Upper lobe of left lung (tissue), 4 donors: Measurements from ENCODE around the gene GABRB3.

Source experiments
- EP300 ChIP-seq, 4 donors: sonication (generic); formaldehyde crosslinking; IDR thresholded peaks; one replicate each; pipeline ENCODE4 v1.5.1; 2017; ENCODE audit warnings: antibody characterized with exemption in 4 of 4, control low read depth in 2 of 4
- POLR2A ChIP-seq, 4 donors: fragments of 450-650 bp; IDR thresholded peaks; one replicate each; pipeline ENCODE4 v1.5.1; 2016 to 2017; ENCODE audit warnings: antibody characterized with exemption in 4 of 4, mild to moderate bottlenecking in 2 of 4

GRCh38 chr15:26766262-26766661 is 6.6 kb downstream of the GABRB3 start:
- TF ChIP-seq EP300 (IDR thresholded peaks at IDR 0.05) (no peak), POLR2A (IDR thresholded peaks at IDR 0.05) (no peak)
